ENCODE measurements around the gene UBB. TPM values are rescaled to one million over a fixed set of nuclear protein-coding genes. Genes with fewer than 3 reads are reported as not detected.

The UBB gene
- total RNA-seq, 1 experiment from 2014 or later: 1,609 TPM

- Histone ChIP-seq H3K4me2 (ENCODE audit: insufficient read depth, insufficient read length, low read length) (no peak overlapping the region), H2BK5ac (ENCODE audit: insufficient read length, low read length) (no peak overlapping the region), H3K4ac (ENCODE audit: low read depth, low read length) (no peak overlapping the region)
These were observed 36.5 kb downstream of the UBB start for GRCh38 chr17:16417399-16417798.

More at GRCh38 chr17:16417399-16417798, 36.5 kb downstream of the UBB start:
- H4K20me1 ChIP-seq (ENCODE audit: control insufficient read depth, insufficient read depth, insufficient read length): no peaks in the 10 kb centered on the region
- no peak overlapping the region for H3K27ac ChIP-seq (ENCODE audit: insufficient read length, low read depth, low read length)
- no peak overlapping the region for H2BK20ac ChIP-seq (ENCODE audit: low read depth, low read length, poor library complexity, severe bottlenecking)
- no peaks in the 10 kb centered on the region for H3K27me3 ChIP-seq (ENCODE audit: insufficient read depth, low read length)
- no peak for TF ChIP-seq CTCF (conservative IDR thresholded peaks at IDR 0.05)
- no peak overlapping the region for H4K5ac ChIP-seq (ENCODE audit: insufficient read length, low read depth, low read length)
- peaks cover 12 to 27% of the 10 kb centered on the region in 2 experiments; a peak in 3 of 4 replicates for H3K4me1 Mint-ChIP-seq
- no peak overlapping the region for H2BK12ac ChIP-seq (ENCODE audit: insufficient read length, low read depth, low read length)
- H2BK120ac ChIP-seq (ENCODE audit: low read depth, low read length, poor library complexity, severe bottlenecking): no peak overlapping the region
- no peak overlapping the region for H2AFZ ChIP-seq (ENCODE audit: low read length)
- H3K56ac ChIP-seq (ENCODE audit: insufficient read length, low read depth, low read length): no peak overlapping the region
- no peak overlapping the region for H4K8ac ChIP-seq (replicated peaks; ENCODE audit: insufficient read length, low read depth, low read length)
- no CpG with 5 or more reads among the region's 7 CpGs for WGBS (ENCODE audit: extremely low coverage, insufficient read length, low lambda C conversion rate)
- no peaks in the 10 kb centered on the region for H3K79me2 ChIP-seq (ENCODE audit: insufficient read depth, low read length)
- no peaks in the 10 kb centered on the region for H3K79me1 ChIP-seq (ENCODE audit: insufficient read depth, low read depth, low read length, poor library complexity, severe bottlenecking)
- H3K23me2 ChIP-seq (ENCODE audit: insufficient read length, low read depth, low read length, poor library complexity, severe bottlenecking): no peaks in the 10 kb centered on the region
- no peak overlapping the region for H4K91ac ChIP-seq (ENCODE audit: insufficient read length, low read depth, low read length)
- H3T11ph ChIP-seq (ENCODE audit: low read length): no peak overlapping the region
- no peaks in the 10 kb centered on the region; the same call in 1 of the 2 replicates for H3K4me1 ChIP-seq (ENCODE audit: insufficient read depth, low read length)
- no peak overlapping the region for H3K18ac ChIP-seq (ENCODE audit: insufficient read length, low read depth, low read length)
- no peak overlapping the region for H3K9ac ChIP-seq (ENCODE audit: extremely low read depth, insufficient read length, low read length)
- H3K9me3 Mint-ChIP-seq: no peaks in the 10 kb centered on the region
- no peak overlapping the region for H3K27ac Mint-ChIP-seq
- H2AK5ac ChIP-seq (ENCODE audit: insufficient read length, low read length): no peak overlapping the region
- no peak overlapping the region for H3K4me3 Mint-ChIP-seq
- no peak overlapping the region for H3K23ac ChIP-seq (ENCODE audit: insufficient read length, low read depth, low read length)
- no peak overlapping the region for H2BK15ac ChIP-seq (ENCODE audit: low read depth, low read length)
- no peak for DNase-seq
- H3K9me3 ChIP-seq (ENCODE audit: control insufficient read depth, low read depth, low read length): no peaks in the 10 kb centered on the region
- H3K27me3 Mint-ChIP-seq (ENCODE audit: low read depth): peaks cover 3% of the 10 kb centered on the region
- no peaks in the 10 kb centered on the region for H3K36me3 Mint-ChIP-seq (ENCODE audit: insufficient read depth in 1 of 3, low read depth in 3 of 3)
- H3K14ac ChIP-seq (ENCODE audit: insufficient read depth, low read length): no peak overlapping the region
